Thyroid gland (tissue), 4 donors: Measurements from ENCODE around the gene PDS5B. TPM values are rescaled to one million over a fixed set of nuclear protein-coding genes. Genes with fewer than 3 reads are reported as not detected.

Experiments used
- DNase-seq, 2 donors: peaks; one replicate each; pipeline ENCODE4 v3.0.0-alpha.2; 2019
- H3K27ac ChIP-seq, 3 donors: fragments of 200-600 bp; sonication (generic); 1 replicate in 2 of 3; 2 replicates in 1 of 3; pipeline ENCODE4 v1.5.1; 2016 to 2019; ENCODE audit warnings: mild to moderate bottlenecking in 1 of 3, moderate library complexity in 1 of 3
- H3K27me3 ChIP-seq: fragments of 200-600 bp; sonication (generic); one replicate; pipeline ENCODE4 v1.5.1; 2019
- H3K36me3 ChIP-seq, 2 donors: fragments of 200-600 bp; sonication (generic); one replicate each; pipeline ENCODE4 v1.5.1; 2016 to 2019
- H3K4me1 ChIP-seq, 2 donors: fragments of 200-600 bp; sonication (generic); one replicate each; pipeline ENCODE4 v1.5.1; 2017 to 2019
- H3K4me3 ChIP-seq, 3 donors: fragments of 200-600 bp; sonication (generic); replicated peaks in 1 of 3; 1 replicate in 2 of 3; 2 replicates in 1 of 3; pipeline ENCODE4 v1.5.1; 2016; ENCODE audit warnings: mild to moderate bottlenecking in 1 of 3
- H3K9me3 ChIP-seq: fragments of 200-600 bp; sonication (generic); one replicate; pipeline ENCODE4 v1.5.1; 2017
- POLR2A ChIP-seq, 2 donors: fragments of 450-650 bp; IDR thresholded peaks; one replicate each; pipeline ENCODE4 v1.6.1; 2017; ENCODE audit warnings: antibody characterized with exemption in 2 of 2, mild to moderate bottlenecking in 2 of 2, moderate library complexity in 1 of 2
- WGBS, 2 donors: methylation state at CpG; one replicate each; pipeline ENCODE4 v1.1.5; 2017; 5-methylcytosine and 5-hydroxymethylcytosine counted together
- intact Hi-C: fragments of 100-400 bp; cut with DNase I; formaldehyde crosslinking; loops from one replicate; pipeline ENCODE4 v1.15.1; 2023
- total RNA-seq, 4 donors: library from RNA; depleted of rRNA; stranded (reverse); fragments of >200 nt; gene quantifications; one replicate each; pipeline ENCODE4 v1.2.3, GENCODE V29; 2016
- TF ChIP-seq, protein P1 (sequence below), 6 experiments: fragments of 200-600 bp in 3 of 6; fragments of 450-650 bp in 3 of 6; sonication (generic) in 3 of 6; IDR thresholded peaks; one replicate each; pipeline ENCODE4 v1.5.1; 2016 to 2019; ENCODE audit warnings: antibody characterized with exemption in 6 of 6, mild to moderate bottlenecking in 2 of 6, inconsistent platforms in 1 of 6, moderate library complexity in 1 of 6

PDS5B gene
- total RNA-seq, 4 donors from 2014 or later, result 47.9 to 55.1 (median 49.3) TPM

DNA sequence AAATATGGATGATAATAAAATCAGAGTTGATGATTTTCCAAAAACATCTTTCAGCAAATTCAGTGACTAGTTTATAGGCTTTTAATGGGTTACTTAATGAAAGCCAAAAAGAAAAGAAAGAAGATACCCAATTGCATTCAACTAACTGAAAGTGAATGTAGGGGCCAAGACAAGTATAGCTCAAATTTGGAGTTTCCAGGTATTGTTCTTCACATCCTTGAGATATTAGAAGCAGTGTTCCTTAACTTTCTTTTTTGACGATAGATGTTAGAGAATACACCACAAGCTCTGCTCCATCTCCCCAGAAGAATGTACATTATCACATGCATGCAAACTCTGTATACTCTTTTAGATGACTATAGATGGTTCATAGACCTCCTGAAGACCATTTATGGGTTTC lies 43.6 kb downstream of the PDS5B start:
- intact Hi-C loops, result no loop called here
- Histone ChIP-seq H3K27ac (no peak overlapping the region), H3K4me1 (peaks cover 12 to 13% of the 10 kb centered on the region in 2 donors), H3K36me3 (no peaks in the 10 kb centered on the region), H3K27me3 (no peaks in the 10 kb centered on the region), H3K4me3 (no peak overlapping the region), H3K9me3 (no peaks in the 10 kb centered on the region)
- WGBS, 2 donors, result 85 to 93% methylated on average over 1 of the region's 1 CpG
- no peak for DNase-seq
- TF ChIP-seq, protein P1, sequence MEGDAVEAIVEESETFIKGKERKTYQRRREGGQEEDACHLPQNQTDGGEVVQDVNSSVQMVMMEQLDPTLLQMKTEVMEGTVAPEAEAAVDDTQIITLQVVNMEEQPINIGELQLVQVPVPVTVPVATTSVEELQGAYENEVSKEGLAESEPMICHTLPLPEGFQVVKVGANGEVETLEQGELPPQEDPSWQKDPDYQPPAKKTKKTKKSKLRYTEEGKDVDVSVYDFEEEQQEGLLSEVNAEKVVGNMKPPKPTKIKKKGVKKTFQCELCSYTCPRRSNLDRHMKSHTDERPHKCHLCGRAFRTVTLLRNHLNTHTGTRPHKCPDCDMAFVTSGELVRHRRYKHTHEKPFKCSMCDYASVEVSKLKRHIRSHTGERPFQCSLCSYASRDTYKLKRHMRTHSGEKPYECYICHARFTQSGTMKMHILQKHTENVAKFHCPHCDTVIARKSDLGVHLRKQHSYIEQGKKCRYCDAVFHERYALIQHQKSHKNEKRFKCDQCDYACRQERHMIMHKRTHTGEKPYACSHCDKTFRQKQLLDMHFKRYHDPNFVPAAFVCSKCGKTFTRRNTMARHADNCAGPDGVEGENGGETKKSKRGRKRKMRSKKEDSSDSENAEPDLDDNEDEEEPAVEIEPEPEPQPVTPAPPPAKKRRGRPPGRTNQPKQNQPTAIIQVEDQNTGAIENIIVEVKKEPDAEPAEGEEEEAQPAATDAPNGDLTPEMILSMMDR (IDR thresholded peaks at IDR 0.05), result no peak
- no peak for TF ChIP-seq POLR2A (IDR thresholded peaks at IDR 0.05)

DNA sequence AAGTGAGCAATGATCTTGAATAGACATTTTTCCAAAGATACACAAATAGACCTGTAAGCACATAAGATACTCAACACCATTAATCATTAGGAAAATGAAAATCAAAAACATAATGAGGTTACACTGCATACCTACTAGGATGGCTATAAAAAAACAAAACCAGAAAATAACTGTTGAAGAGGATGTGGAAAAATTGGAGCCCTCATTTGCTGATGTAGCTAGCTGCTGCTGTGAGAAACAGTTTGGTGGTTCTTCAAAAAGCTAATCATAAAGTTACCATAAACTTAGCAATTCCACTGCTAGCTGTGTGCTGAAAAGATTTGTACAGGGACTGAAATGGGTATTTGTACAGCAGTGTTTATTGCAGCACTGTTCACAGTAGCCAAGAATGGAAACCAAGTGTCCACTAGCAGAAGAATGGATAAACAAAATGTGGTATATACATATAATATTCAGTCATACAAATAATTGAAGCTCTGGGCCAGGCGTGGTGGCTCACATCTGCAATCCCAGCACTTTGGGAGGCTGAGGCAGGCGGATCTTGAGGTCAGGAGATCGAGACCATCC lies 46.2 kb downstream of the PDS5B start:
- Histone ChIP-seq H3K27me3 (no peaks in the 10 kb centered on the region), H3K4me3 (no peak overlapping the region), H3K36me3 (no peaks in the 10 kb centered on the region), H3K4me1 (peaks cover 0 to 9% of the 10 kb centered on the region in 2 donors), H3K9me3 (no peaks in the 10 kb centered on the region), H3K27ac (no peak overlapping the region)
- 97% methylated on average over 3 of the region's 3 CpGs for WGBS, 2 donors
- DNase-seq, result no peak
- intact Hi-C loops, result no loop called here
- TF ChIP-seq, protein P1 (IDR thresholded peaks at IDR 0.05), result no peak
- no peak for TF ChIP-seq POLR2A (IDR thresholded peaks at IDR 0.05)

DNA sequence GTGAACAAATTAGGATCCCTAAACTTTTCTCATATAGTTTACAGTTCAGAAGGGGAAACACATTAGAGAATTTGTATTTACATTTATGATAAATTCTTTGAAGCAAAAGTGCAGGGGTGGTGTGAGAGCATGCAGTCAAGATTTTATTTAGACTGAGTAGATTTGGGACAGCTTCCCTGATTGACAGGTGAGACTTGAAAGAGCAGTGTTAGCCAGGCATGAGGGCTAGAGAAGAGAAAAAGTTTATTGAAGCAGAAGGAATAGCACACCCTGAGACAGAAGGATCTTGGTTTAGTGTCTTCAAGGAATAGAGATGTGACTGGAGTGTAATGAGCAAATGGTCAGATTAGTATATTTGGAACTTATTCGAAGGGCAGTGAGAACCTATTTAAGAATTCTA lies 50.5 kb downstream of the PDS5B start:
- 93 to 98% methylated on average over 1 of the region's 1 CpG for WGBS, 2 donors
- Histone ChIP-seq H3K4me1 (peaks cover 0 to 4% of the 10 kb centered on the region in 2 donors), H3K4me3 (no peak overlapping the region), H3K27ac (no peak overlapping the region), H3K27me3 (no peaks in the 10 kb centered on the region), H3K9me3 (no peaks in the 10 kb centered on the region), H3K36me3 (no peaks in the 10 kb centered on the region)
- no peak for DNase-seq
- intact Hi-C loops, result loop anchor here (5.0 kb wide), 1 partner anchor 49 kb away; the partner anchor contains the start of gene PDS5B
- TF ChIP-seq, protein P1 (IDR thresholded peaks at IDR 0.05), result no peak
- no peak for TF ChIP-seq POLR2A (IDR thresholded peaks at IDR 0.05)

DNA sequence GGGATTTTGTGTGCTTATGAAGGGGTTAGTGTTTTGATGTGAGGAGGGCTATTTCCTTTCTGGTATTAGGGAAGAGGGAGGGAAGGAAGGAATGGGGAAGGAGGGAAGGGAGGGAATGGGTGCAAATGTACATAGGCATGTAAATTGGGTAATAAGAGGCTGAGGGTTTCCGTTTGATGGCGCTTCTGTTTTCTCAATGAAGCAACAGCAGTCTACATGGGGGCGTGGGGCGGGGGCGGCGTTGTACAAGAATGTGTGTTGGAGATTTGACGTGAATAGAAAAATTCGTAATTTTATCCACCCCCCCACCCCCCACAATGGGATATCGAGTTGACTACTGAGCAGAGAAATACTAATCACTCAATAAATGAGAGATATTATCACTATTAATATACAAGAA lies 52.5 kb downstream of the PDS5B start:
- 82 to 83% methylated on average over 9 of the region's 9 CpGs for WGBS, 2 donors
- Histone ChIP-seq H3K27ac (no peak overlapping the region), H3K9me3 (no peaks in the 10 kb centered on the region), H3K4me1 (peaks cover 0 to 2% of the 10 kb centered on the region in 2 donors), H3K4me3 (no peak overlapping the region), H3K36me3 (no peaks in the 10 kb centered on the region), H3K27me3 (no peaks in the 10 kb centered on the region)
- no peak for TF ChIP-seq POLR2A (IDR thresholded peaks at IDR 0.05)
- TF ChIP-seq, protein P1 (IDR thresholded peaks at IDR 0.05), result no peak
- intact Hi-C loops, result loop anchor here (5.0 kb wide), 1 partner anchor 51 kb away; the partner anchor contains the start of gene PDS5B
- no peak for DNase-seq

DNA sequence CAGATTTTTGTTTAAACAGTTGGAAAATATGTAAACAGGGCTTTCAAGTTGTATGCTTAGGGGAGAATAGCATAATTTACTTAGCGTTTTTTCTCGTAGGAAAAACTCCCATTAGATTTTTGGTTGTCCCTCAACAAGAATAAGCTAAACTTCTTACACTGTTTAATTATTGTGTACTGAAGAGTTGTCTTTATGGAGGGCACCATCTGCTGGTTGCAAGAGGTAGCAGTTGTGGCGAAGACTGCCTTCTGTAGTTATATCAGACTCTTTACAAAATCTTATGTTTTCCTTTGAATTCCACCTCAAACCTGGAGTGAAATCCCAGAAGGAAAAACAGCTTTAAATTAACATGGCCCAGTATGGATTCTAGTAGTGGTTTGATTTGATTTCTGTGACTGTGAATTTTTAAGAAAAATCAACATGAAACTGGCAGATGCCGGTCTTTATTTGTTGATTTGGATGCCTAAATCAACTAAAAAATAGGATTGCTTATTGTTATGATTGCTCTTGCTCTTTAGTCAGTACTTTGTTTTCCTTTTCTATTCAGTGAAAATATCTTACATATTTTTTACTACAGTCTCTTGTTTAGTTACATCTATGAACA lies 53.4 kb downstream of the PDS5B start:
- Histone ChIP-seq H3K27me3 (no peaks in the 10 kb centered on the region), H3K4me3 (no peak overlapping the region), H3K4me1 (no peaks in the 10 kb centered on the region), H3K9me3 (no peaks in the 10 kb centered on the region), H3K27ac (no peak overlapping the region), H3K36me3 (no peaks in the 10 kb centered on the region)
- peak; percentile 54 to 58 for DNase-seq
- 34 to 37% methylated on average over 4 of the region's 4 CpGs for WGBS, 2 donors
- intact Hi-C loops, result loop anchor here (5.0 kb wide), 1 partner anchor 52 kb away; the partner anchor contains the start of gene PDS5B
- no peak for TF ChIP-seq POLR2A (IDR thresholded peaks at IDR 0.05)
- TF ChIP-seq, protein P1 (IDR thresholded peaks at IDR 0.05), result peak in 5 of 6 experiments; percentile 47 to 82 (median 74)
